Stimulated activated CD4-positive, alpha-beta T cell treated with anti-CD3 and anti-CD28 coated beads, Interleukin-2, amount 100 ng/mL, for 48 hours (primary cell): ENCODE results near the gene PPHLN1.

ENCODE experiments used
- DNase-seq, 2 donors: peaks; one replicate each; pipeline ENCODE4 v3.0.0-alpha.2; 2020

The PPHLN1 gene, protein sequence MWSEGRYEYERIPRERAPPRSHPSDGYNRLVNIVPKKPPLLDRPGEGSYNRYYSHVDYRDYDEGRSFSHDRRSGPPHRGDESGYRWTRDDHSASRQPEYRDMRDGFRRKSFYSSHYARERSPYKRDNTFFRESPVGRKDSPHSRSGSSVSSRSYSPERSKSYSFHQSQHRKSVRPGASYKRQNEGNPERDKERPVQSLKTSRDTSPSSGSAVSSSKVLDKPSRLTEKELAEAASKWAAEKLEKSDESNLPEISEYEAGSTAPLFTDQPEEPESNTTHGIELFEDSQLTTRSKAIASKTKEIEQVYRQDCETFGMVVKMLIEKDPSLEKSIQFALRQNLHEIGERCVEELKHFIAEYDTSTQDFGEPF

DNA sequence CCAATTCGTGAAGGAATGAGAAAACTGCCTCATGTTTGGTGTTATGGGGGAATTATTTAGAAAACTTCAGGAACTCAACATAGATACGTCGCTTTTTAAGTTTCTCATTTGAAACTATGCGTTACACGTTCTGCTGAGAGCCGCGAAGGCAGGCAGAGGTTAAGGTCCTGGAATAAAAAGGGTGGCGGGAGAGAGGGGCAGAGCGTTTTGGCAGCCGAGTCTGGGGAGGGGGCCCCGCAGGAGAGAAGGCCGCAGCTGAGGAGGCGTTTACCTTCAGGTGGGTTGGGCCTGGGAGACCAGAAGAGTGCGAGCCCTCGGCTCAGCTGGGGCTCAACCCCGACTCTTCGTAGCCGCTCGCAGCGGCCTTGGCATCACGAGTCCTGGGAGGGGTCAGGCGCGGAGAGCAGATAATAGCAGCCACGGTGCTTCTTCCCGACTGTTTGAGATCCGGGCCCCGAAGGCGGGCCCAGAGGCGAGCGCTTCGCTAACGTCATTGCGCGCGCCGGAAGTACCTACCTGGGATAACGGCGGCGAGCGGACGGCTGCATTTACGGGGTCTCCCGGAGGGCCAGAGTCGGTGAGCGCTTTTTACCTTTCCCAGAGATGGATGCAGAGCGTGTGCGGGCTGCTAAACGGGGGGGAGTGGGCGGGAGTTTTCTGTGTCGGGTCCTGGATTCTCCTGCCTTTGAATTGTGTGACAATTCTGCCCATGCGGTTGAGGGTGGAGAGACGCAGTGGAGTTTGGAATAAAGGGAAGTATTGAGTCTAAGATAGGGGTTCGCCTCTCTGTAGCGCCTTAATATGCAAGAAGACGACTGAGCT, at the start of gene PPHLN1, which contains the start of gene ZCRB1:
PPHLN1 (plus strand) TSS at position 515 of the 822 bp plus-strand sequence. CDS start 9,736 bp downstream, outside the sequence.
ZCRB1 (minus strand) TSS at position 442 of the 822 bp plus-strand sequence. CDS start 1,992 bp downstream, outside the sequence.
- DNase-seq: peak; percentile 70 to 73

- DNase-seq: no peak
These were observed 48.4 kb upstream of the PPHLN1 start for GRCh38 chr12:42277396-42278127.

- no peak for DNase-seq
These were observed 47.8 kb upstream of the PPHLN1 start for GRCh38 chr12:42278128-42278510.

DNA sequence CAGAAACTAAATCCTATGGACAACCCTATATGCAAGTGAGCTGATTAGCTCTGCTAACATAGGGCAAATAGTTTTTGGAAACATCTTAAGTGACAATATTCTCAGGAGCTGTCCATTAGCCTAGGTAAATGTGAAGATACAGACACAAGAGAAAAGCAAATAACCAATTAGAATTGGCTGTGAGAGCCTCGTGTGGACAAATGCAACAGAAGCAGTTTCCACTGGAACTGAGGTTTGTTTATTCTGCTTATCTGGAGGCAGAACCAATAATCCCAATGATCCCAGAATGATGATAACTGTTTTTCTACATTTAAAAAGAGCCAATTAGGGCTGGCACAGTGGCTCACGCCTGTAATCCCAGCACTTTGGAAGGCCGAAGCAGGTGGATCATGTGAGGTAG, 44.7 kb upstream of the PPHLN1 start:
- no peak for DNase-seq

- DNase-seq: no peak
These were observed 44.1 kb upstream of the PPHLN1 start for GRCh38 chr12:42281844-42282243.

- DNase-seq: no peak
These were observed 43.7 kb upstream of the PPHLN1 start for GRCh38 chr12:42282294-42282693.

DNA sequence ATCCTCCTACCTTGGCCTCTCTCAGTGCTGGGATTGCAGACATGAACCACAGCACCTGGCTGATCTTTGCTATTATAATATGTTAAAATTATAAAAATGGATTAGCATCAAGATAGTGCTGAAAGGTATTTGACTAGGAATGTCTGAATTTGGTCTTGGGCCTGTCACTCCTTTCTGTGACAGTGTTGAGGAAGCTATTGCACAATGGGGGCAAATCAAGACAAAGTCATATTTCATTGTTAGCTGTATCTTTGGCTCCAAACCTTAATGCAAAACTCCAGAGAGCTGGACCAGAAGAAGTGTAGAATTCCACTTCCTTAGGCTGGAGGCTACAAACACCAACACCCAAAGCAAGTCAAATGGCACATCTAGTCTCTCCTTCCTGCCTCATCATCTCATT, 42.2 kb upstream of the PPHLN1 start:
- no peak for DNase-seq

GRCh38 chr12:42284157-42284556, 41.8 kb upstream of the PPHLN1 start:
- DNase-seq: no peak

DNA sequence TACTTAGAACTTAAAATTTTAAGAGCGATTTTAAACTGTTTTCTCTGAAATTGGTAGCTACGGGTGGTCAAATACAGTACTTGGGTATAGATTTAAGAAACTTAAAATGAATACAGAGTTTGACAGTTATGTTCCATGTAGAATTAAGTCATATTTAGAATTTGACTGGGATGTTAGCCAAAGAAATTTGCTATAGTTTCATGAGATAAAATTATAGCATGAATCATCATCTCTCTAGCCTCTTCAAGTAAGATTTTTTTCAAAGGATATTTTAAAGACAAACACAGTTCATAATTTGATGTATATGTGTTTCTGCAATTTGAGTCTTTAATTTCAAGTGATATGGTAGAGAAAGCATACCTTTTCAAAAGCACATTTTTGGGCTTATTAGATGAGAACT, 41.1 kb upstream of the PPHLN1 start:
- no peak for DNase-seq

- no peak for DNase-seq
These were observed 40.5 kb upstream of the PPHLN1 start for GRCh38 chr12:42285431-42285830.

- no peak for DNase-seq
These were observed 39.2 kb upstream of the PPHLN1 start for GRCh38 chr12:42286741-42287140.

DNA sequence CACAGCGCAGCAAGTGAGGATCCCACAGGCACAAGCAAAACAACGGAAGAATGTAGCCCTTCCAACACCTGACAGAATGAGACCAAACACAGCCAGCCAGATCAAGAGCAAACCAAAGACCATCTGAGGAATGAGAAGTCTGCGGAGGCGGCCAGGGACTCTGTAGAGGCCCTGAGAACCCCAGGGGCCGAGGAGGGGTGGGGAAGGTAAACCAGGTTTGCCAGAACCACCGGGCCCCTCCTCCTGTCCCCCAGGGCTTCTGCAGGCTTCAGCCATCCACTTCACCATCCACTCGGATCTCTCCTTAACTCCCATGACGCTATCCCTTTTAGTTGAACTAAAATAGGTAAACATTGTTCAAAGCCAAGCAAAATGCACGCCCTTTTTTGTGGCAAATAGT, 37.4 kb upstream of the PPHLN1 start:
- no peak for DNase-seq

GRCh38 chr12:42291680-42292079, 34.3 kb upstream of the PPHLN1 start:
- no peak for DNase-seq

DNA sequence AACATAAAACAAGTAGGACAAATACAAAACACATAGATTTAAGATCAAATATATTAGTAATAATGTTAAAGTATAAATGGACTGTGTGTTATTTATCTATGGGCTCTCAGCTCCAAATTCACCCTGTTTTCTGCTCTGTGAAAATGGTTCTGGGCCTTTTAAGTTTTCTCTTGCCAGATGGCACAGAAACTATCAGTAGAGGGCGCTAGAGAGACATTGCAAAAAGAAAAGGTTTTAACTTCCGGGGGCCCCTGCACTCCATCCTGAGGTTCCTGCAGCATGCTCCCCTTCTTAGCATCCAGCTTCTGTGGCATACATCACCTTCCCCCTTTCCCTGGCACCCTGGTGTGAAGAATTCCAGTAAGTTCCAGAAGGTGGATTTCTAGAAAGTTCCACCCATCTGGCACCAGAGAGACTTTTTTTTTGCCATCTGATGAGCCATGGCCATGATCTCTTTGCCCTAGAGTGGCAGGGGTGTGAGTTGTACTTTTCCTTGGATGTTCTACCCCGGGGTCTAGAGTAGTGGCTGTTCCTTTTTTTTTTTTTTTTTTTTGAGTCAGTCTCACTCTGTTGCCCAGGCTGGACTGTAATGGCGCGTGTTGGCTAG, 29.4 kb upstream of the PPHLN1 start:
- DNase-seq: peak in 1 of 2 donors; percentile 5

GRCh38 chr12:42298887-42299286, 27.1 kb upstream of the PPHLN1 start:
- no peak for DNase-seq

GRCh38 chr12:42299392-42300308, 26.3 kb upstream of the PPHLN1 start:
- DNase-seq: peak; percentile 52 to 65

DNA sequence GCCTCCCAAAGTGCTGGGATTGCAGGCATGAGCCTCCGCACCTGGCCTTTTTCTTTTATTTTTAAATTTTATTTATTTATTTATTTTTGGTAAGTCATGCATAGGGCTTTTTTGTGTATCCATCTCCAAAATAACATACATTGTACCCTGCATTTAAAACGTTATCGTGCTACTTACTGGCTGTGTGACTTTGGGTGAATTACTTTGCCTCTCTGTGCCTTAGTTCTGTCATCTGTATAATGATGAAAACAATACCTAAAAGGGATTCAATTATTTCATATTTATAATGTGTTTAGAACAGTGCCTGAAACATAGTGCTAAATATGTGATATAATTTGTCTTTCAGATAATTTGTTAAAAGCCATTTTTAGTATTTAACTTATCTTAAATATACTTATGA, 19.7 kb upstream of the PPHLN1 start:
- DNase-seq: no peak

- DNase-seq: no peak
These were observed 17.6 kb upstream of the PPHLN1 start for GRCh38 chr12:42308390-42308789.

GRCh38 chr12:42309996-42310395, 16.0 kb upstream of the PPHLN1 start:
- DNase-seq: no peak

DNA sequence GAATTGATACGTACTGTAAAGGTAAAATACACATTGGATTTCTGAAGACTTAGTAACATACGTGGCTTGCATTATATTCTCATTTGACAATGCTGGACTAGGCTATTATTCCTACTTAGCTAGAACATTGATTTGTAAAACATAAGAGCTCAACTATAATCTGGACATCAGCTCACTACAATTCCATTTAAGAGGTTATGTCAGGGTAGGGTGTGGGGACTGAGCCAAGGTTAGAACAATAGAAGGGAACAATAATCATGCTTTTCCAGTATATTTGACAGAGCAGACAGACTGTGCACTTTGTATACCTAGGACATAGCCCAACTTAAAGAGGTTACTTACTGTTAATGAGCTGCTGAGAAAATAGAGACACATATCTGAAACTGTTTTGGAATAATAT, 10.9 kb upstream of the PPHLN1 start:
- no peak for DNase-seq

DNA sequence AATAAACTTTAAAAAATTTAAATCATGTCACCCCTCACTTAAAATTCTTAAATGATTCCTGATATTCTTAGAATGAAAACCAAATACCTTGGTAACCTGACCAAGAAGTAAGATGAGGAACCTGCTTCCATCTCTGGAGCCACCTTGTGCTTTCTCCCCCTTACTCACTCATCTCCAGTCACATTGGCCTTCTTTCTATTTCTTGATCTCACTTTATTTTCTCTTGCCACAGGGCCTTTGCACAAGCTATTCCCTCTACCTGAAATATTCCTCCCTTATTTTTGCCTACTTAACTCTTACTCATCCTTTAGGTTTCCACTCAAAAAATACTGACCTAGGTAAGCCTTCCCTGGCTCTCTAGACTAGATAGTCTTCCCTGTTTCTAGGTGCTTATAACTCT, 5.2 kb upstream of the PPHLN1 start:
- DNase-seq: no peak

DNA sequence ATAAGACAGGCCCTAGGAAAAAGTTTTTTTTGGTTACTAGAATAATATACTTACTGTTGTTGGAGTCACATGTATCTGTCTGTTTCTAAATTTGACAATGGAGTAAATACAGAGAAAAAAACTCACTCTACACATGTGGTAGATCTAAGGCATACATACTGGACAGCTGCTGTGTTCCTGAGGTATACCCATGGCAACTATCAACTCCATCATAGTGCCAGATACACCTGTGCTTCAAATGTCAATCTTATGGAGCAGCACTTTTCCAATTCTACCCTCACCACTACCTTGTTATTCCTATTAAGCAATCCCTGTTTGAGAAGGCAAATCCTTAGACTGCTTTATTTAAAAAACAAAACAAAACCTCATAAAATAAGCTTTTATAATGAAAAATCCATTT, 3.4 kb upstream of the PPHLN1 start:
- DNase-seq: no peak
